SH-SY5Y (cell line): ENCODE data around the gene ZNF41.

Experiments
- GATA2 ChIP-seq: IDR thresholded peaks from 2 replicates; pipeline ENCODE4 v1.6.1; 2011; ENCODE audit warnings: mild to moderate bottlenecking, low read depth, low read length
- GATA3 ChIP-seq: IDR thresholded peaks from 2 replicates; pipeline ENCODE4 v1.6.1; 2011; ENCODE audit warnings: low read depth, mild to moderate bottlenecking, low read length, moderate library complexity

DNA sequence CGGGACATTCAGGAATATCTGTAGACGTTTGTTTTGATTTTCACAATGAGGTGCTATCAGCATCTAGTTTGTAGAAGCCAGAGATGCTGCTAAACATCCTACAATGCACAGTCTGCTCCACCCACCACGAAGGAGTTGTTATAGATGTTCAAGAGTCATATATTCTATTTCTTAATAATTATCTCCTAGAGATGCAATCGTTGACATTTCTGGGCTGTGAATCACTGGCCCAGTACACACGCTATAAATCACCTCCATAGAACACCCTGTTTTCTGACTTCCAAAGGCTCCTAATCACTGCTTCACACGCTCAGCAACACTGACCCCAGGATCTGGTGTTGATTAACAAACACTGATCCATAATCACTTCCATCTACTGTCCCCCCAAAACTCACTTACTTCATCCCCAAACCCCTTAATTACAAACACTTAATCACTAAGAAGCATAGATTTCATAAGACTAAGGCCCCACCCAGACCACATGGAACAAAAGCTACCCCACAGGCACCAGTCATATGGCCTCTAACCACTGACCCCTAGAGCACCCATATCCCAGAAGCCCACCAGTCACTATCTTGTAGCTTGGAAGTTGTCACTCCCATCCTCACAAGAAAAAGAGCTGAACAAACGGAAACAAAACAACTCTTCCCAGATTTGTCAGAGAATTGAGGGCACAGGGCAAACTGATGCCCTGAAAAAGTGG, 31.7 kb upstream of the ZNF41 start:
- no peak for TF ChIP-seq GATA2
- TF ChIP-seq GATA3: no peak
